GM06990 (cell line): ENCODE data around the gene TBX21.

Experiments used
- DNase-seq: peaks from one replicate; pipeline ENCODE4 v3.0.0-alpha.2; 2011; ENCODE audit not compliant: insufficient read length; ENCODE audit errors: extremely low read depth
- H3K27me3 ChIP-seq: replicated peaks from 2 replicates; pipeline ENCODE4 v1.6.0; 2011; ENCODE audit warnings: low read length; ENCODE audit not compliant: control insufficient read depth, insufficient read depth
- H3K36me3 ChIP-seq: 2 replicates; pipeline ENCODE4 v1.5.1; 2011; ENCODE audit warnings: low read length; ENCODE audit not compliant: control insufficient read depth, insufficient read depth
- H3K4me3 ChIP-seq: replicated peaks from 2 replicates; pipeline ENCODE4 v1.5.1; 2011; ENCODE audit warnings: low read depth, mild to moderate bottlenecking, control low read depth, low read length
- TF ChIP-seq, protein P1 (sequence below): IDR thresholded peaks from 2 replicates; pipeline ENCODE4 v1.5.1; 2011; ENCODE audit warnings: low read length, control low read depth, mild to moderate bottlenecking, inconsistent platforms; ENCODE audit not compliant: insufficient read depth, poor library complexity, severe bottlenecking

The TBX21 gene

DNA sequence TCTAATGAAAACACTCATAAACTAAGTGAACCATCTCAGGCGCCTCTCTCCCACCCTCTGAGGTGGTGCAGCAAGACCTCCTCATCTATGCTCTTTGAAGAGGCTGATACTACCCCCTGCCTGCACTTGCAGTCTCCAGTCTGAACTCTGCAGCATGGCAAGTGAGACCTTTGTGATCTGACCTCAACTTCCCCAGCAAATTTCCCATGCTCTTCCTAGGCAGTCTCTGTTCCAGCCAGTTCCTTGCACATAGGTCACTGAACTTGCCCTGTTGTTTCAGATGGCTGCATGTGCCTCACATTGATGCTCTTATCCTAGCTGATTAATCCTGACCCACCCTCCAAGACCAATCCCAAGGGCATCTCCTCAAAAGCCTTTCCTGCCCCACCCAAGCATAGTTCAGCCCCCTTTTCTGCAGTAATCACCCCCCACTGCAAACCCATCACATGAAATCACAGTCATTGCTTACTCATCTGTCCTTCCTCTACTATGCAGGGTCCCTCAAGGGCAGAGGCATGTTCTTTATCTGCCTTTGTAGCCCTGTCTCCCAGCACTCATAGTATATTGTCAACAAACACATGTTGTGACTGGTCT is 42.0 kb downstream of the TBX21 start:
- TF ChIP-seq, protein P1, sequence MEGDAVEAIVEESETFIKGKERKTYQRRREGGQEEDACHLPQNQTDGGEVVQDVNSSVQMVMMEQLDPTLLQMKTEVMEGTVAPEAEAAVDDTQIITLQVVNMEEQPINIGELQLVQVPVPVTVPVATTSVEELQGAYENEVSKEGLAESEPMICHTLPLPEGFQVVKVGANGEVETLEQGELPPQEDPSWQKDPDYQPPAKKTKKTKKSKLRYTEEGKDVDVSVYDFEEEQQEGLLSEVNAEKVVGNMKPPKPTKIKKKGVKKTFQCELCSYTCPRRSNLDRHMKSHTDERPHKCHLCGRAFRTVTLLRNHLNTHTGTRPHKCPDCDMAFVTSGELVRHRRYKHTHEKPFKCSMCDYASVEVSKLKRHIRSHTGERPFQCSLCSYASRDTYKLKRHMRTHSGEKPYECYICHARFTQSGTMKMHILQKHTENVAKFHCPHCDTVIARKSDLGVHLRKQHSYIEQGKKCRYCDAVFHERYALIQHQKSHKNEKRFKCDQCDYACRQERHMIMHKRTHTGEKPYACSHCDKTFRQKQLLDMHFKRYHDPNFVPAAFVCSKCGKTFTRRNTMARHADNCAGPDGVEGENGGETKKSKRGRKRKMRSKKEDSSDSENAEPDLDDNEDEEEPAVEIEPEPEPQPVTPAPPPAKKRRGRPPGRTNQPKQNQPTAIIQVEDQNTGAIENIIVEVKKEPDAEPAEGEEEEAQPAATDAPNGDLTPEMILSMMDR = no peak
- H3K4me3 ChIP-seq = no peak overlapping the region
- no peak for DNase-seq
- no peaks in the 10 kb centered on the region for H3K36me3 ChIP-seq
- H3K27me3 ChIP-seq = no peaks in the 10 kb centered on the region; the same call in 1 of the 2 replicates

DNA sequence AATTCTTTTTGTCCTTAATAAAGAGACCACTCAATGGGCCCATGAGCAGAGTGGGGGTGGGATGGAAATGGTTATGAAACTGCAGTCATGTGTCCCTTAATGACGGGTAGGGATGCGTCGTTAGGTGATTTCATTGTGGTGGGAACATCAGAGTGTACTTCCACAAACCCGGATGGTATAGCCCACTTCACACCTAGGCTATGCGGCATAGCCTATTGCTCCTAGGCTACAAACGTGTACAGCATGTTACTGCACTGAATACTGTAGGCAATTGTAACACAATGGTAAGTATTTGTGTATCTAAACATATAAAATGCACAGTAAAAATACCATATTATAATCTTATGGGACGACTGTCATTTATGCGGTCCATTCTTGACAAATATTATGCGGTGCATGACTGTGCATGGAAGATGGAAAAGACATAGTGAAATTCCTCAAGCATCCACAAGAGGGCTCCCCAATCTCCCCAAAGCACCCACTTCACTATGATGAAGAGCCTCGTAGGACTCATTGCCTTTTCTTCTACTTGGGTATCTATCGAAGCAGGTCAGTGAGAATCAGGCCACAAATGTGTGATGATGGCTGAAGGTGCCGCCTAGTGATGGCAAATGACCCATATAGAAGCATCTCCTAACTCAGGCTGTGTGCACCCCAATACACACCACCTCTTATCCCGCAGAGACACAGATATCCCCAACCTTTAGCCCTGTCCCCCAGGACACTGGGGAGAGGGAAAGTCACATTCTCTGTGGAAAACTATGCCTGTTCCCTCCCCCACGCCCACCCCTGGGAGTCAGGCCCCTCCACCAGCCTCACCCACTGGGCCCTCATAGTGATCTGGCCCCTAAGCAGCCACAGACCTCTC is 43.5 kb downstream of the TBX21 start:
- DNase-seq = no peak
- no peaks in the 10 kb centered on the region for H3K36me3 ChIP-seq
- H3K4me3 ChIP-seq = no peak overlapping the region
- TF ChIP-seq, protein P1 = peak; percentile 81
- H3K27me3 ChIP-seq = no peaks in the 10 kb centered on the region; the same call in none of the 2 replicates

DNA sequence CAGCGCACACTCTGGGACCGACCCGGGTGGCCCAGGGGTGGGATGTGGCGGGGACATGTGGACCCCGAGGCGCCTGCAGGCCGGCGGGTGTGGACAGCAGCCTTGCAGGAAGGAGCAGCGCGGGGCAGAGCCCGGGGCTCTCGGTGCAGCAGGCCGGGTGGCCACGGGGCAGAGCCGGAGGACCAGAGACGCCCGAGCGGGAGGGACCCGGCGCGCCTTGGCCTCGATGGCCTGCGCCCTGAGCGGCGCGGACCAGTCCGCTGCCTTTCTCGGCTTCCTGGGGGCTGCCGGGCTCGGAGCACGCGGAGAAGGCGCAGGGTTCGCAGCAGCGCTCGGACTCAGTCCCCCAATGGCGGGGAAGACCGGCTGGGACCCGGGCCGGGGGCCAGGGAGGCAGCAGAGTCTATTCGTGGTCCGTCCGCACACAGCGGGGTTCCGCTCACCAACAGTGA is 45.2 kb downstream of the TBX21 start:
- Histone ChIP-seq H3K36me3 (no peaks in the 10 kb centered on the region), H3K27me3 (no peaks in the 10 kb centered on the region; the same call in none of the 2 replicates), H3K4me3 (no peak overlapping the region)
- TF ChIP-seq, protein P1 = no peak
- DNase-seq = no peak

DNA sequence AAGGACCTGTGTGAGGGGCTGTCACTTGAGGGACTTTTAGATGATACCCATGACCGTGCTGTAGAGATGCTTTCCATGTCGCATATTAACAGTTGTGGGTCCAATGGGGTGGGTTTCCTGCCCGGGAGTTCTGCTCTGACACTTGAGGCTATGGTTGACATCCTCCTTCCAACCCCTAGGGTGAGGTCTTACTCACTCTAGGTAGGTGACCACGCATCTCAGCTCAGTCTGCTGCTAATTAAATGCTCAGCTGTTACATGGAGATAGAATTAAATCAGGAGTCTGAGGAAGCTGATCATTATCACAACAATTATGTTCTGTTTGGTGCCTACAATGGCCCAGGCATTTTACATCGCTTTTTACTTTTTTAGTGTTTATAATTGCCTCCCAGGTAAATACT is 48.4 kb downstream of the TBX21 start:
- no peaks in the 10 kb centered on the region for H3K36me3 ChIP-seq
- H3K4me3 ChIP-seq = no peak overlapping the region
- TF ChIP-seq, protein P1 = no peak
- peaks cover 2% of the 10 kb centered on the region for H3K27me3 ChIP-seq
- DNase-seq = no peak

DNA sequence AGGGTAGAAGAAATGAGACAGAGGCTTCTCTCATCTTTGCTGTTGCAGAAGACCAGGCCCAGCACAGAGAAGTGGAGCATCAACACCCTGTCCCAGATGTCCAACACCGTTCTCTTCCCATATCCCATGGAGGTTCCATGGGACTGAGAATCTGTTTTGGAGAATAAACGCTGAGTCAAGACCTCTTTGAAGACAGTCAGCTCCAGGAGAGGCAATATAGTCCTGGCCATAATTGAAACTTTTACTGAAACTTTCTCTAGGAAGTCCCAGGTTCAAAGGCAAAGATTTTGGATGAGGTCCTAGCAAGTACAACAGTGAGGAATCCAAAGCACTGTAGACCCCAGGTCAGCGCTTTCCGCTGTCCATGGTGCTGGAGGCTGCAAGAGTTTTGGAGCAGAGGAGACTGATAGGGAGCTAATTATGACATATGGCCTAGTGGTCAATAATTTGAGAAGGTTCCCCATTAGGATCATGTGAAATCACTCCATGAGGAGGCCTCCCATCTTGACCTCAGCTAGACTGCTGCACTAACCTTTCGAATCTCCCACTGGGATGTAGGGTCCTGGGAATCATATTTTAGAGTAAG is 52.6 kb downstream of the TBX21 start:
- H3K36me3 ChIP-seq = no peaks in the 10 kb centered on the region
- no peak overlapping the region for H3K4me3 ChIP-seq
- no peak for DNase-seq
- peaks cover 2% of the 10 kb centered on the region for H3K27me3 ChIP-seq
- TF ChIP-seq, protein P1 = no peak
